HEK293 (cell line): ENCODE data around the gene RABEP2.
A peak's percentile ranks its signal among the peaks of the same experiment; 100 is the strongest.

Source experiments
- CTCF ChIA-PET: fragments of 350-600 bp; formaldehyde crosslinking; extraction: SDS; loops from one replicate; lab custom pipeline; 2021; ENCODE audit warnings: antibody characterized with exemption; lab: Yijun Ruan, JAX
- POLR2A ChIA-PET: fragments of 300-600 bp; formaldehyde crosslinking; extraction: SDS; loops from one replicate; lab custom pipeline; 2020; ENCODE audit warnings: antibody characterized with exemption, inconsistent platforms; lab: Yijun Ruan, JAX
- H3K27ac ChIP-seq: fragments of 200-500 bp; sonication (Bioruptor generic); 2 replicates; pipeline ENCODE4 v1.5.1; 2014; ENCODE audit warnings: low read depth, low read length, control low read depth, inconsistent platforms; ENCODE audit errors: extremely low read depth
- H3K36me3 ChIP-seq, 2 experiments: fragments of 200-500 bp in 1 of 2; sonication (Bioruptor generic) in 1 of 2; 1 replicate in 1 of 2; 2 replicates in 1 of 2; pipeline ENCODE4 v1.5.1; 2014 to 2017; ENCODE audit warnings: inconsistent platforms in 2 of 2, low read length in 2 of 2; ENCODE audit not compliant: control insufficient read depth in 2 of 2, insufficient read depth in 1 of 2
- H3K4me1 ChIP-seq: fragments of 200-500 bp; sonication (Bioruptor generic); 2 replicates; pipeline ENCODE4 v1.5.1; 2014; ENCODE audit warnings: mild to moderate bottlenecking, low read length, inconsistent platforms; ENCODE audit not compliant: control insufficient read depth, insufficient read depth
- H3K4me3 ChIP-seq: 2 replicates; pipeline ENCODE4 v1.5.1; 2011; ENCODE audit warnings: low read depth, mild to moderate bottlenecking, control low read depth, low read length, moderate library complexity
- H3K9me3 ChIP-seq: fragments of 200-500 bp; sonication (Bioruptor generic); 2 replicates; pipeline ENCODE4 v1.5.1; 2014; ENCODE audit warnings: low read depth, low read length, inconsistent platforms; ENCODE audit not compliant: control insufficient read depth, insufficient read depth
- KLF10 ChIP-seq: fragments of 450-650 bp; IDR thresholded peaks from 2 replicates; pipeline ENCODE4 v1.5.1; 2018; ENCODE audit warnings: missing biosample characterization, mild to moderate bottlenecking, missing genetic modification characterization
- REPIN1 ChIP-seq: fragments of 450-650 bp; formaldehyde crosslinking; IDR thresholded peaks from 2 replicates; pipeline ENCODE4 v1.5.1; 2017; ENCODE audit warnings: missing biosample characterization, missing genetic modification characterization, low read depth
- SCRT2 ChIP-seq: fragments of 450-650 bp; formaldehyde crosslinking; IDR thresholded peaks from 2 replicates; pipeline ENCODE4 v1.5.1; 2016; ENCODE audit warnings: missing biosample characterization, missing genetic modification characterization
- SP2 ChIP-seq: fragments of 450-650 bp; formaldehyde crosslinking; IDR thresholded peaks from 2 replicates; pipeline ENCODE4 v1.5.1; 2016; ENCODE audit warnings: missing biosample characterization, missing genetic modification characterization
- ZBTB26 ChIP-seq: fragments of 450-650 bp; formaldehyde crosslinking; optimal IDR thresholded peaks from 2 replicates; pipeline ENCODE3; 2016; ENCODE audit warnings: missing biosample characterization, mild to moderate bottlenecking, missing genetic modification characterization
- ZBTB49 ChIP-seq: fragments of 450-650 bp; formaldehyde crosslinking; IDR thresholded peaks from 2 replicates; pipeline ENCODE4 v1.5.1; 2016; ENCODE audit warnings: missing biosample characterization, missing genetic modification characterization, low read depth
- ZBTB7A ChIP-seq: fragments of 450-650 bp; formaldehyde crosslinking; IDR thresholded peaks from 2 replicates; pipeline ENCODE4 v1.5.1; 2016; ENCODE audit warnings: low read depth, missing biosample characterization, missing genetic modification characterization
- ZNF16 ChIP-seq: fragments of 450-650 bp; formaldehyde crosslinking; IDR thresholded peaks from 2 replicates; pipeline ENCODE4 v1.5.1; 2016; ENCODE audit warnings: low read depth, missing biosample characterization, missing genetic modification characterization
- ZNF513 ChIP-seq: fragments of 450-650 bp; IDR thresholded peaks from 2 replicates; pipeline ENCODE4 v1.5.1; 2018; ENCODE audit warnings: missing biosample characterization, missing genetic modification characterization
- ZNF561 ChIP-seq: fragments of 450-650 bp; IDR thresholded peaks from 2 replicates; pipeline ENCODE4 v1.5.1; 2018; ENCODE audit warnings: missing biosample characterization, missing genetic modification characterization, borderline replicate concordance
- ZNF610 ChIP-seq: fragments of 450-650 bp; formaldehyde crosslinking; IDR thresholded peaks from 2 replicates; pipeline ENCODE4 v1.5.1; 2016; ENCODE audit warnings: missing biosample characterization, missing genetic modification characterization, borderline replicate concordance
- ZNF623 ChIP-seq: fragments of 450-650 bp; formaldehyde crosslinking; IDR thresholded peaks from 2 replicates; pipeline ENCODE4 v1.5.1; 2016; ENCODE audit warnings: missing biosample characterization, missing genetic modification characterization
- ZNF830 ChIP-seq: fragments of 450-650 bp; IDR thresholded peaks from 2 replicates; pipeline ENCODE4 v1.5.0; 2018; ENCODE audit warnings: missing biosample characterization, missing genetic modification characterization, low read depth, mild to moderate bottlenecking, moderate library complexity

RABEP2 gene

GRCh38 chr16:28932339-28933141 lies 7.5 kb upstream of the RABEP2 start (continued):
- TF ChIP-seq ZBTB26 (no peak), ZNF561 (tag by site-specific recombination) (no peak), REPIN1 (no peak)

GRCh38 chr16:28931801-28932225 lies 6.8 kb upstream of the RABEP2 start, which contains the start of gene CD19:
TSS of gene CD19 (plus strand) at chr16:28931971. CDS start at chr16:28932001, 30 bp downstream.
- Histone ChIP-seq H3K9me3 (no peaks in the 10 kb centered on the region), H3K36me3 (no peaks in the 10 kb centered on the region), H3K4me1 (no peaks in the 10 kb centered on the region), H3K27ac (no peak within 1 kb of the TSS), H3K4me3 (no peak within 1 kb of the TSS)
- ChIA-PET POLR2A (no interaction called here), CTCF (interaction anchor here (1.0 kb wide), 1 partner anchor 13 kb away, joined by 4 read pairs; no protein-coding TSS in a partner anchor)
- TF ChIP-seq SCRT2 (tag by site-specific recombination) (no peak), ZBTB7A (tag by site-specific recombination) (no peak), ZNF513 (tag by site-specific recombination) (peak; percentile 59; the same call in 1 of the 2 replicates), ZNF610 (tag by site-specific recombination) (no peak)
- TF ChIP-seq, all 188 proteins: peak for 1

- no peaks in the 10 kb centered on the region for H3K9me3 ChIP-seq
- H3K4me3 ChIP-seq = no peak overlapping the region
- no peaks in the 10 kb centered on the region for H3K36me3 ChIP-seq
- H3K4me1 ChIP-seq = no peaks in the 10 kb centered on the region
- H3K27ac ChIP-seq = no peak overlapping the region
- TF ChIP-seq ZNF16 (tag by site-specific recombination) (no peak), ZBTB7A (tag by site-specific recombination) (no peak), ZNF830 (tag by site-specific recombination) (no peak)
- POLR2A ChIA-PET = no interaction called here
- CTCF ChIA-PET = no interaction called here
Observed at GRCh38 chr16:28930652-28931051, 5.6 kb upstream of the RABEP2 start.

GRCh38 chr16:28930203-28930602 lies 5.2 kb upstream of the RABEP2 start:
- CTCF ChIA-PET = no interaction called here
- H3K4me1 ChIP-seq = no peaks in the 10 kb centered on the region
- no peak overlapping the region for H3K27ac ChIP-seq
- H3K9me3 ChIP-seq = no peaks in the 10 kb centered on the region
- no peaks in the 10 kb centered on the region for H3K36me3 ChIP-seq
- POLR2A ChIA-PET = no interaction called here
- no peak for TF ChIP-seq ZBTB49
- no peak for TF ChIP-seq SP2 (tag by site-specific recombination)
- peak; percentile 92 for TF ChIP-seq ZNF623 (tag by site-specific recombination)
- TF ChIP-seq KLF10 (tag by site-specific recombination) = no peak
- H3K4me3 ChIP-seq = no peak overlapping the region
